Activated CD4-positive, alpha-beta memory T cell treated with anti-CD3 and anti-CD28 coated beads, Interleukin-2, amount 10 ng/mL, durations not matched to agents 7 days and 5 days (primary cell): Measurements from ENCODE around the gene RHO. TPM values are rescaled to one million over a fixed set of nuclear protein-coding genes. Genes with fewer than 3 reads are reported as not detected.
"Not testable (repeated sequence)": the region's sequence is repeated elsewhere in the genome, so short reads cannot be mapped to it uniquely, and the experiment has no call there.

ENCODE experiments used
- CTCF ChIA-PET: fragments of 350-600 bp; sonication (Branson Sonifier 250); formaldehyde crosslinking; loops from one replicate; lab custom pipeline; 2021; ENCODE audit warnings: antibody characterized with exemption, inconsistent platforms; lab: Charles Lee
- POLR2A ChIA-PET: fragments of 350-600 bp; sonication (Branson Sonifier 250); formaldehyde crosslinking; loops from one replicate; lab custom pipeline; 2021; ENCODE audit warnings: antibody characterized with exemption; lab: Charles Lee
- DNase-seq: peaks from one replicate; pipeline ENCODE4 v3.0.0-alpha.2; 2020
- H3K27ac Mint-ChIP-seq: one replicate; pipeline ENCODE4 v1.8.0; 2021; ENCODE audit warnings: mild to moderate bottlenecking, mixed read lengths
- H3K27me3 Mint-ChIP-seq: one replicate; pipeline ENCODE4 v1.8.0; 2021; ENCODE audit warnings: mixed read lengths
- H3K36me3 Mint-ChIP-seq: one replicate; pipeline ENCODE4 v1.8.0; 2021; ENCODE audit warnings: low read depth, mixed read lengths
- H3K4me1 Mint-ChIP-seq: one replicate; pipeline ENCODE4 v1.8.0; 2021; ENCODE audit warnings: mixed read lengths
- H3K4me3 Mint-ChIP-seq: one replicate; pipeline ENCODE4 v1.8.0; 2021; ENCODE audit warnings: mild to moderate bottlenecking, mixed read lengths
- H3K9me3 Mint-ChIP-seq: one replicate; pipeline ENCODE4 v1.8.0; 2021; ENCODE audit warnings: mixed read lengths
- total RNA-seq, 2 experiments: library from RNA; stranded (reverse); gene quantifications; one replicate each; pipeline ENCODE4 v1.2.3, GENCODE V29; 2021

The RHO gene
- not detected for total RNA-seq

- no peaks in the 10 kb centered on the region for H3K36me3 Mint-ChIP-seq
- no peak within 1 kb of the TSS for H3K4me3 Mint-ChIP-seq
- POLR2A ChIA-PET = no interaction called here
- no peaks in the 10 kb centered on the region for H3K4me1 Mint-ChIP-seq
- H3K27me3 Mint-ChIP-seq = no peaks in the 10 kb centered on the region
- CTCF ChIA-PET = no interaction called here
- no peaks in the 10 kb centered on the region for H3K9me3 Mint-ChIP-seq
- no peak for DNase-seq
- no peak within 1 kb of the TSS for H3K27ac Mint-ChIP-seq
Measured at GRCh38 chr3:129528589-129529100, at the start of gene RHO. Gene RHO (plus strand): TSS chr3:129528639. CDS start chr3:129528734, 95 bp downstream.

- not testable (repeated sequence) for H3K9me3 Mint-ChIP-seq, H3K27me3 Mint-ChIP-seq, H3K4me3 Mint-ChIP-seq, DNase-seq
- CTCF ChIA-PET = interaction anchor here (1.0 to 3.5 kb wide), 3 partner anchors 9 to 98 kb away, joined by 3 to 16 read pairs (median 5); no protein-coding TSS in a partner anchor
- peaks cover 12% of the 10 kb centered on the region for H3K4me1 Mint-ChIP-seq
- peaks cover 17% of the 10 kb centered on the region for H3K36me3 Mint-ChIP-seq
- H3K27ac Mint-ChIP-seq = peak overlapping the region; percentile 50
- POLR2A ChIA-PET = interaction anchor here (0.7 kb wide), 1 partner anchor 41 kb away, joined by 3 read pairs; the partner anchor contains the start of gene IFT122
Measured at GRCh38 chr3:129481225-129481765, 47.1 kb upstream of the RHO start.

GRCh38 chr3:129481766-129482332 lies 46.6 kb upstream of the RHO start:
- CTCF ChIA-PET = interaction anchor here (1.8 kb wide), 1 partner anchor 98 kb away, joined by 5 read pairs; no protein-coding TSS in a partner anchor

GRCh38 chr3:129482721-129483120 lies 45.7 kb upstream of the RHO start:
- no peak for DNase-seq
- POLR2A ChIA-PET = no interaction called here
- no peaks in the 10 kb centered on the region for H3K27me3 Mint-ChIP-seq
- no peak overlapping the region for H3K4me3 Mint-ChIP-seq
- CTCF ChIA-PET = no interaction called here
- H3K9me3 Mint-ChIP-seq = no peaks in the 10 kb centered on the region
- H3K4me1 Mint-ChIP-seq = peaks cover 14% of the 10 kb centered on the region
- peaks cover 9% of the 10 kb centered on the region for H3K36me3 Mint-ChIP-seq
- H3K27ac Mint-ChIP-seq = no peak overlapping the region

More at GRCh38 chr3:129481766-129482332, 46.6 kb upstream of the RHO start:
- peaks cover 11% of the 10 kb centered on the region for H3K36me3 Mint-ChIP-seq
- H3K27me3 Mint-ChIP-seq = no peaks in the 10 kb centered on the region
- no peaks in the 10 kb centered on the region for H3K9me3 Mint-ChIP-seq
- peaks cover 14% of the 10 kb centered on the region for H3K4me1 Mint-ChIP-seq
- H3K4me3 Mint-ChIP-seq = no peak overlapping the region
- peak; percentile 41 for DNase-seq
- H3K27ac Mint-ChIP-seq = peak overlapping the region; percentile 50
- POLR2A ChIA-PET = no interaction called here

GRCh38 chr3:129483870-129484269 lies 44.6 kb upstream of the RHO start:
- DNase-seq = no peak
- Mint-ChIP-seq H3K36me3 (peaks cover 9% of the 10 kb centered on the region), H3K4me3 (no peak overlapping the region), H3K27ac (no peak overlapping the region), H3K4me1 (peaks cover 14% of the 10 kb centered on the region), H3K9me3 (no peaks in the 10 kb centered on the region), H3K27me3 (no peaks in the 10 kb centered on the region)
- CTCF ChIA-PET = no interaction called here
- POLR2A ChIA-PET = no interaction called here

- H3K27me3 Mint-ChIP-seq, H3K27ac Mint-ChIP-seq, CTCF ChIA-PET, H3K4me3 Mint-ChIP-seq, H3K36me3 Mint-ChIP-seq, H3K9me3 Mint-ChIP-seq, DNase-seq: not testable (repeated sequence)
- peaks cover 14% of the 10 kb centered on the region for H3K4me1 Mint-ChIP-seq
- POLR2A ChIA-PET = interaction anchor here (1.8 kb wide), 1 partner anchor 45 kb away, joined by 5 read pairs; the partner anchor contains the start of genes IFT122 and MBD4
Measured at GRCh38 chr3:129485146-129485545, 43.3 kb upstream of the RHO start.

- Mint-ChIP-seq H3K27ac (no peak overlapping the region), H3K36me3 (peaks cover 6% of the 10 kb centered on the region), H3K9me3 (no peaks in the 10 kb centered on the region), H3K4me3 (no peak overlapping the region), H3K27me3 (no peaks in the 10 kb centered on the region), H3K4me1 (peaks cover 14% of the 10 kb centered on the region)
- DNase-seq = no peak
- ChIA-PET CTCF (interaction anchor here (0.7 to 1.4 kb wide), 2 partner anchors 103 to 506 kb away, joined by 3 to 6 read pairs; no protein-coding TSS in a partner anchor), POLR2A (interaction anchor here (1.3 to 1.8 kb wide), 2 partner anchors 46 to 91 kb away, joined by 5 read pairs; partner anchors contain the start of genes IFT122 and MBD4)
Measured at GRCh38 chr3:129485721-129486663, 42.4 kb upstream of the RHO start.

GRCh38 chr3:129486664-129487035 lies 41.8 kb upstream of the RHO start:
- no peak for DNase-seq
- H3K27me3 Mint-ChIP-seq = no peaks in the 10 kb centered on the region
- peaks cover 6% of the 10 kb centered on the region for H3K36me3 Mint-ChIP-seq
- ChIA-PET CTCF (interaction anchor here (0.7 to 1.4 kb wide), 2 partner anchors 103 to 506 kb away, joined by 3 to 6 read pairs; no protein-coding TSS in a partner anchor), POLR2A (interaction anchor here (1.3 to 1.8 kb wide), 2 partner anchors 46 to 90 kb away, joined by 5 read pairs; partner anchors contain the start of genes IFT122 and MBD4)
- H3K27ac Mint-ChIP-seq = no peak overlapping the region
- no peaks in the 10 kb centered on the region for H3K9me3 Mint-ChIP-seq
- H3K4me1 Mint-ChIP-seq = peaks cover 12% of the 10 kb centered on the region
- no peak overlapping the region for H3K4me3 Mint-ChIP-seq

- H3K27ac Mint-ChIP-seq = no peak overlapping the region
- ChIA-PET CTCF (interaction anchor here (1.4 kb wide), 1 partner anchor 104 kb away, joined by 6 read pairs; no protein-coding TSS in a partner anchor), POLR2A (interaction anchor here (1.3 kb wide), 1 partner anchor 90 kb away, joined by 5 read pairs; no protein-coding TSS in a partner anchor)
- DNase-seq = no peak
- H3K4me1 Mint-ChIP-seq = peaks cover 5% of the 10 kb centered on the region
- H3K9me3 Mint-ChIP-seq = no peaks in the 10 kb centered on the region
- no peaks in the 10 kb centered on the region for H3K27me3 Mint-ChIP-seq
- H3K36me3 Mint-ChIP-seq = no peaks in the 10 kb centered on the region
- no peak overlapping the region for H3K4me3 Mint-ChIP-seq
Measured at GRCh38 chr3:129487183-129487867, 41.1 kb upstream of the RHO start.

GRCh38 chr3:129487868-129488335 lies 40.5 kb upstream of the RHO start:
- H3K27me3 Mint-ChIP-seq, POLR2A ChIA-PET, H3K36me3 Mint-ChIP-seq: not testable (repeated sequence)

GRCh38 chr3:129489258-129489657 lies 39.2 kb upstream of the RHO start:
- H3K9me3 Mint-ChIP-seq, H3K36me3 Mint-ChIP-seq, H3K4me3 Mint-ChIP-seq, H3K27ac Mint-ChIP-seq, POLR2A ChIA-PET, DNase-seq, H3K4me1 Mint-ChIP-seq, H3K27me3 Mint-ChIP-seq: not testable (repeated sequence)
- CTCF ChIA-PET = interaction anchor here (1.4 to 2.6 kb wide), 6 partner anchors 10 to 333 kb away, joined by 3 to 16 read pairs (median 8); no protein-coding TSS in a partner anchor

More at GRCh38 chr3:129487868-129488335, 40.5 kb upstream of the RHO start:
- H3K4me3 Mint-ChIP-seq, H3K4me1 Mint-ChIP-seq, DNase-seq, CTCF ChIA-PET, H3K9me3 Mint-ChIP-seq, H3K27ac Mint-ChIP-seq: not testable (repeated sequence)

- H3K4me1 Mint-ChIP-seq = peaks cover 4% of the 10 kb centered on the region
- CTCF ChIA-PET = interaction anchor here (0.6 to 2.6 kb wide), 30 partner anchors 8 to 508 kb away, joined by 3 to 25 read pairs (median 5); partner anchors contain the start of gene MBD4
Measured at GRCh38 chr3:129490273-129490675, 38.2 kb upstream of the RHO start.

More at GRCh38 chr3:129490273-129490675, 38.2 kb upstream of the RHO start:
- POLR2A ChIA-PET = interaction anchor here (1.1 kb wide), 1 partner anchor 138 kb away, joined by 5 read pairs; no protein-coding TSS in a partner anchor
- Mint-ChIP-seq H3K36me3 (no peaks in the 10 kb centered on the region), H3K27me3 (no peaks in the 10 kb centered on the region), H3K4me3 (no peak overlapping the region), H3K27ac (no peak overlapping the region), H3K9me3 (no peaks in the 10 kb centered on the region)
- peak; percentile 65 for DNase-seq
